GM12864 (cell line): ENCODE data around the gene PELI2.

Experiments used
- DNase-seq: peaks from one replicate; pipeline ENCODE4 v3.0.0-alpha.2; 2011; ENCODE audit warnings: low read depth
- H3K4me3 ChIP-seq: 2 replicates; pipeline ENCODE4 v1.5.1; 2011; ENCODE audit warnings: mild to moderate bottlenecking, low read depth, low read length, control low read depth
- CTCF ChIP-seq: IDR thresholded peaks from 2 replicates; pipeline ENCODE4 v1.5.1; 2011; ENCODE audit warnings: low read depth, mild to moderate bottlenecking, moderate library complexity, low read length, control low read depth, inconsistent platforms; ENCODE audit errors: missing control alignments

PELI2 gene

GRCh38 chr14:56125772-56126636 is 7.8 kb downstream of the PELI2 start:
- TF ChIP-seq CTCF, result no peak
- no peak overlapping the region for H3K4me3 ChIP-seq
- no peak for DNase-seq

- no peak for TF ChIP-seq CTCF
- DNase-seq, result no peak
- no peak overlapping the region for H3K4me3 ChIP-seq
Observed at GRCh38 chr14:56126637-56126913, 8.4 kb downstream of the PELI2 start.

- DNase-seq, result no peak
- H3K4me3 ChIP-seq, result no peak overlapping the region
- TF ChIP-seq CTCF, result no peak
Observed at GRCh38 chr14:56127156-56127555, 8.9 kb downstream of the PELI2 start.

GRCh38 chr14:56129092-56129491 is 10.9 kb downstream of the PELI2 start:
- no peak for TF ChIP-seq CTCF
- no peak overlapping the region for H3K4me3 ChIP-seq
- DNase-seq, result no peak

- TF ChIP-seq CTCF, result no peak
- no peak overlapping the region for H3K4me3 ChIP-seq
- DNase-seq, result no peak
Observed at GRCh38 chr14:56129933-56130332, 11.7 kb downstream of the PELI2 start.

- DNase-seq, result no peak
- no peak overlapping the region for H3K4me3 ChIP-seq
- no peak for TF ChIP-seq CTCF
Observed at GRCh38 chr14:56131004-56131864, 13.0 kb downstream of the PELI2 start.
